Mucosa of stomach (tissue), 1 donor: ENCODE data around the gene SLC7A5.
"Not testable (repeated sequence)": the region's sequence is repeated elsewhere in the genome, so short reads cannot be mapped to it uniquely, and the experiment has no call there.

Source experiments
- H3K27me3 ChIP-seq: one replicate; pipeline ENCODE4 v1.7.0; 2013; ENCODE audit warnings: mild to moderate bottlenecking, low read length; ENCODE audit not compliant: control insufficient read depth, insufficient read depth
- H3K36me3 ChIP-seq: one replicate; pipeline ENCODE4 v1.7.0; 2013; ENCODE audit warnings: low read length; ENCODE audit not compliant: control insufficient read depth, insufficient read depth
- H3K4me1 ChIP-seq: one replicate; pipeline ENCODE4 v1.7.0; 2013; ENCODE audit warnings: mild to moderate bottlenecking, low read length; ENCODE audit not compliant: control insufficient read depth, insufficient read depth
- H3K4me3 ChIP-seq: one replicate; pipeline ENCODE4 v1.7.0; 2013; ENCODE audit warnings: low read length
- H3K9ac ChIP-seq: one replicate; pipeline ENCODE4 v1.7.0; 2013; ENCODE audit warnings: mild to moderate bottlenecking, low read length, moderate library complexity
- H3K9me3 ChIP-seq: one replicate; pipeline ENCODE4 v1.7.0; 2013; ENCODE audit warnings: mild to moderate bottlenecking, low read length, moderate library complexity; ENCODE audit not compliant: control insufficient read depth
- donor health status: Pancreatic carcinoma.

Gene SLC7A5

GRCh38 chr16:87824016-87824990 lies 45.0 kb downstream of the SLC7A5 start:
- Histone ChIP-seq H3K4me1 (no peaks in the 10 kb centered on the region), H3K36me3 (no peaks in the 10 kb centered on the region), H3K9me3 (no peaks in the 10 kb centered on the region), H3K9ac (no peak overlapping the region), H3K27me3 (peaks cover 15% of the 10 kb centered on the region), H3K4me3 (no peak overlapping the region)

GRCh38 chr16:87823181-87823929 lies 46.0 kb downstream of the SLC7A5 start:
- no peaks in the 10 kb centered on the region for H3K36me3 ChIP-seq
- H3K9ac ChIP-seq, result no peak overlapping the region
- H3K27me3 ChIP-seq, result peaks cover 15% of the 10 kb centered on the region
- no peak overlapping the region for H3K4me3 ChIP-seq
- H3K9me3 ChIP-seq, result no peaks in the 10 kb centered on the region
- H3K4me1 ChIP-seq, result no peaks in the 10 kb centered on the region

GRCh38 chr16:87822108-87822970 lies 47.0 kb downstream of the SLC7A5 start:
- H3K36me3 ChIP-seq, result no peaks in the 10 kb centered on the region
- no peak overlapping the region for H3K9ac ChIP-seq
- no peaks in the 10 kb centered on the region for H3K9me3 ChIP-seq
- no peaks in the 10 kb centered on the region for H3K4me1 ChIP-seq
- peaks cover 15% of the 10 kb centered on the region for H3K27me3 ChIP-seq
- H3K4me3 ChIP-seq, result no peak overlapping the region

GRCh38 chr16:87821376-87822107 lies 47.8 kb downstream of the SLC7A5 start:
- H3K36me3 ChIP-seq, result no peaks in the 10 kb centered on the region
- H3K9ac ChIP-seq, result no peak overlapping the region
- no peaks in the 10 kb centered on the region for H3K9me3 ChIP-seq
- H3K4me3 ChIP-seq, result no peak overlapping the region
- H3K27me3 ChIP-seq, result peaks cover 12% of the 10 kb centered on the region
- no peaks in the 10 kb centered on the region for H3K4me1 ChIP-seq

- H3K4me1 ChIP-seq, result no peaks in the 10 kb centered on the region
- H3K27me3 ChIP-seq, result peaks cover 8% of the 10 kb centered on the region
- no peak overlapping the region for H3K4me3 ChIP-seq
- no peak overlapping the region for H3K9ac ChIP-seq
- H3K9me3 ChIP-seq, result no peaks in the 10 kb centered on the region
- H3K36me3 ChIP-seq, result no peaks in the 10 kb centered on the region
Measured at GRCh38 chr16:87819983-87820382, 49.3 kb downstream of the SLC7A5 start.

- Histone ChIP-seq H3K27me3 (peaks cover 4% of the 10 kb centered on the region), H3K36me3 (no peaks in the 10 kb centered on the region), H3K4me3 (no peak overlapping the region), H3K4me1 (no peaks in the 10 kb centered on the region), H3K9ac (no peak overlapping the region), H3K9me3 (no peaks in the 10 kb centered on the region)
Measured at GRCh38 chr16:87819282-87819681, 50.0 kb downstream of the SLC7A5 start.

- Histone ChIP-seq H3K4me1 (no peaks in the 10 kb centered on the region), H3K36me3 (no peaks in the 10 kb centered on the region), H3K4me3 (no peak overlapping the region), H3K9me3 (no peaks in the 10 kb centered on the region), H3K9ac (no peak overlapping the region), H3K27me3 (peaks cover 3% of the 10 kb centered on the region)
Measured at GRCh38 chr16:87818533-87819161, 50.7 kb downstream of the SLC7A5 start.

- H3K9ac ChIP-seq, result no peak overlapping the region
- H3K27me3 ChIP-seq, result peaks cover 3% of the 10 kb centered on the region
- no peaks in the 10 kb centered on the region for H3K4me1 ChIP-seq
- no peaks in the 10 kb centered on the region for H3K36me3 ChIP-seq
- H3K4me3 ChIP-seq, result no peak overlapping the region
- no peaks in the 10 kb centered on the region for H3K9me3 ChIP-seq
Measured at GRCh38 chr16:87817910-87818309, 51.4 kb downstream of the SLC7A5 start.

- not testable (repeated sequence) for H3K4me3 ChIP-seq
Measured at GRCh38 chr16:87817370-87817769, 51.9 kb downstream of the SLC7A5 start.

GRCh38 chr16:87816507-87817100 lies 52.7 kb downstream of the SLC7A5 start:
- no peaks in the 10 kb centered on the region for H3K27me3 ChIP-seq
- no peaks in the 10 kb centered on the region for H3K9me3 ChIP-seq
- no peaks in the 10 kb centered on the region for H3K4me1 ChIP-seq
- no peak overlapping the region for H3K9ac ChIP-seq
- H3K4me3 ChIP-seq, result no peak overlapping the region
- no peaks in the 10 kb centered on the region for H3K36me3 ChIP-seq

More at GRCh38 chr16:87817370-87817769, 51.9 kb downstream of the SLC7A5 start:
- not testable (repeated sequence) for H3K27me3 ChIP-seq, H3K9me3 ChIP-seq, H3K9ac ChIP-seq, H3K4me1 ChIP-seq, H3K36me3 ChIP-seq
